IPS DF 19.7 (cell line): ENCODE results near the gene MGMT.

Experiments used
- DNase-seq: peaks from one replicate; pipeline ENCODE4 v3.0.0-alpha.2; 2013; ENCODE audit warnings: low read depth, low spot score

Gene MGMT

DNA sequence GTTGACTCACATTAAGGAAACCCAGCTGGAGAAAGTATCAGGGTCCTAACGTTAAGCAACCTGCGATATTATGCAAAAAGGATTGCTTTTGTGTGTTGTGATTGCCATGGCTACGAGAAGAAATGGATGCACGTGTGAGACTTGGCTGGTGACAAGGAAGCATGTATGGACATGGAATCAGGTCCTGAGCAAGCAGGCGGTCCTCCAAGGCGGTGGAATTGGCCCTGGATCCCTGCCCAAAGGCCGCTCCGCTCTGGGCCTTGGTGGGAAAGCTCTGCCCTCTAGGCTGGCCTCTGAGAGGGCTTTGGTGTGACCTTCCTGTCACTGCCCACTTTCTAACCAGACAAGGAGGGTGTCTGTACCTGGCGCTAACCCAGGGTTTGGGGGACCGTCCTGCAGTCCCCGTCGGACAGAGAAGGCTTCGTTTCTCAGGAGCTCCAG, 305.0 kb downstream of the MGMT start:
- DNase-seq = no peak

DNA sequence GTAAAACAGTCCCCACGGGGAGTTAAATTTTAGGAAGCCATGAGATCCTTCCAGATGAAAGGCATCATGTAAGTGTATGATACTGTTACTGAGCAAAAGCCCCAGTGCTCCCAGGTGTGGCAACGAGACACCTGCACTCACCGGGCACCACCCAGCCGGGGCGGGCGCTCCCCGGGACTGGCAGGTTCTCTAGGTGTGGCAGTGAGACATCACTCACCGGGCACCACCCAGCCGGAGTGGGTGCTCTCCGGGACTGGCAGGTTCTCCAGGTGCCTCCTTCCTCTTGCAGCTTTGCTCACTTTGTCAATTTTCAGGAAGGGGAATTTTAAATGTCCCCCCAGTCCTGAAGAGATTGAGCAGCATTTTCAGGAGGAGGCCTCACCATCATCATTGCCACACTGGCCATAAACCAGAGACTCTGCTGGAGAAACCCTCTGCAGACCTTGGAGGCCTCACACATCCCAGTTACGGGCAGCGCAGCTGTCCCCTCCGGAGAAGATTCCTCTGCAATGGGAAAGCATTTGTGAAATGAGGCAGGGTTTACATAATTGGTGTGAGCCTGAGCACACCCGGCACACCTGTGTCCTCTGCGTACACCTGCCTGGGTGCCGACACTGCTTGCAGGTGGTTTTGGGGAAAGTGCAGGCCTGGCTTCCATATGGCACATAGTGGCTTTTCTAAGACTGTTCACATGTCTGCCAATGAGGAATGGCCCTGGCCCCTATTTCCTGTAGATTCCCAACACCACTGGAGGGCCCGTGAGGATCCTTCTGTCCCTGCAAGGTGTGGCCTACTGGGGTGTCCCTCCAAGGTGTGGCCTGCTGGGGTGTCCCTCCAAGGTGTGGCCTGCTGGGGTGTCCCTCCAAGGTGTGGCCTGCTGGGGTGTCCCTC, 305.7 kb downstream of the MGMT start:
- DNase-seq = no peak

DNA sequence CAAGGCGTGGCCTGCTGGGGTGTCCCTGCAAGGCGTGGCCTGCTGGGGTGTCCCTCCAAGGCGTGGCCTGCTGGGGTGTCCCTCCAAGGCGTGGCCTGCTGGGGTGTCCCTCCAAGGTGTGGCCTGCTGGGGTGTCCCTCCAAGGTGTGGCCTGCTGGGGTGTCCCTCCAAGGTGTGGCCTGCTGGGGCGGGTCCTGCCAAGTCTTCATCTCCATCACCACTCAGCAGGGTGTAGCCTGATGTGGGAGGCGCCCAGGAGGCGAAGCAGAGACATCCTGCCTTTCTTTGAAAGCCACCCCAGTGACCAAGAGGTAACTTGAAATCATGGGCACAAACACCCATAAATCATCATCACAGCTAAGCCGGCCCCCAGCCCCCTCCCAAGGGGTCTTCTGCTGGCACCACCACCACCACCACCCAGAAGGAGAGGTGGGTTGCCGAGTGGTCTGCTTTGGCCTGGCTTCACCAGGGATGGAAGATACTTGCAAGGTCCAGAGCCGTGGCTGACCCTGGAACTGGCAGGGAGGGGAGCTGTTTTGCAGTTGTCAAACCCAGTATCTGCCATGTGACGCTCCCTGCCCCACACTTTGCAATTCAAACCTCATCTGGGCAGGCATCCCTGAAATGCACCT, 306.4 kb downstream of the MGMT start:
- no peak for DNase-seq

- no peak for DNase-seq
These were observed 307.2 kb downstream of the MGMT start for GRCh38 chr10:129774082-129774735.

DNA sequence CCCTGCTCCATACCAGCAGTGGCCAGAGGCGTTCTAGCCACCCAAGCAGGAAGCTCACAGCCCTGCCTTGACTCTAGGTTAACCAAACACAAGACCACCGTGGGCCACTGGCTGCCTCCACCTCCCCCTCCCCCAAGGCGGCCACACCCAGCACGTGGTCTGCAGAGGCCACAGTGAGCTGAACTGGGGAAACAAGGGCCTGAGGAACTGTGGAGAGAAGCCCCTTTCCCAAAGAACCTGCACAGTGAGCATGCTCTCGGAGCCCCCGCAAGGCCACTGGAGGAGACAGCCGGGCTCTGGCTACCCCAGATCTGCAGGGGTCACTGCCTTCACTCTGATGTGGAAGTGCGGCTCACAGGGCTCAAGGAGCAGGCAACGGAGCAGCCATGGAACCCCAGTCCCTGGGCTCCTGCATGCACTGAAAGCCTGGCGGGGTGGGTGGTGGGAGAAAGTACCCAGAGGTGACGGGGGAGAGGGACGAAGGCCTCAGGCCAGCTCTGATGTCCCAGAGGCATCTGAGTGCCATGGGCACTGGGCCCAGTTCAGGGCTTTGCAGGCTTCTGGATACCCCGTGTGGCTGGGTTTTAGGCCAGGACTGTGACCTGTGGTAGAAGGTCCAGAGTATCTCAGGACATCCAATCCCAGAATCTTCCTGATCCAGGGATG, 307.8 kb downstream of the MGMT start:
- no peak for DNase-seq

DNA sequence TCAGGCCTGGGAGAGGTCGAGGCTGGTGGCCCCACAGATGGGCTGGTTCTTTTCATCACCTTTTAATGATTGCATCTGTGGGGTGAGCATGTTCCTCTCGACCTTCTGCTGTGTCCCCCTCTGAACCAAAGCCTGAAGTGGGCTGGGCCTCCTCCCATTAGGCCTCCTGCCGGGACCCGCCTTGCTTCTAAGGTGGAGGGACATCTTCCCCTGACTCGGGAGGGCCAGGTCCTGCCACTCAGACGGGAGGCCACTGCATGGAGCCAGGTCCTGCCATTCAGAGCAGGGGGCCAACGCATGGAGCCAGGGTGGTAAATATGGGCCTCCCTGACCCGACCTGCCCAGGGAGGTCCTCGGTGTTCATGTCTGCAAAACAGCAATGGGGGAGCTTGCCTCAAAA, 308.6 kb downstream of the MGMT start:
- no peak for DNase-seq

DNA sequence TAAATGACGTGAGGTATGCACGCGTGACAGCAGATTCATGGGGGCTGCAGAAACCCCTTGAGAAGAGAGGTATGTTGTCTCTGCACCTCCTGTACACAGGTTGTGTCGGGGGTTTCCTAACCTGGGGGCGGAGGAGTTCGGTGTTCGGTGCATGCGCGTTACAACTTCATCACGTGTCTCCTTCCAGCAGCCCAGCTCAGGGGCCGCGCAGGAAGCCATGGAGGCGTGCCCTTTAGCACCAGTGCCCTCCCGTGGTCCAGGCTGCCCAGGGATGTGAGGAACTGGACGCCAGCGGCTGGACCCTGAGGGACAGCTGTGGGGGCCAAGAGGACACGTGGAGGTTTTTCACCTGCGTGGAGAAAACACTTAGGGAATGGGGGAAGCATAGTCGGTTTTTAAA, 310.6 kb downstream of the MGMT start:
- DNase-seq = no peak

DNA sequence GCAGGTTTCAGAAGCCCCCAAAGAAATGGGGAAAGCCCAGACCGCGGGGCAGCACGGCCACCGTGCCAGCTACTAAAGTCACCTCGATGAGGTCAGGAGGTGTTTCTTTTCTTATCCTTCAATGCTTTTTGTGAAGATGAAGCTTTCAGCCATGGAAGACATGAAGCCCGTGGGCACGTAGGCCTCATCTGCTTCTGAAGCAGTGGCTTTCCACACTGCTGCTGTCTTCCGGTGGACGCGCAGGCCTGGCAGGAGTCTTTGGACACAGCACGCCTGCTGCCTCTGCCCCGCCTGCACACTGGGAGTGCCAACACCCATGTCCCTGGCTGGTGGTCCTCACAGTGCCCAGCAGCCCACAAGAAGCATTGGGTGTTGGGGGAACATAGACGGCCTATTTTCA, 311.5 kb downstream of the MGMT start:
- no peak for DNase-seq

- DNase-seq = no peak
These were observed 312.4 kb downstream of the MGMT start for GRCh38 chr10:129779126-129780111.

DNA sequence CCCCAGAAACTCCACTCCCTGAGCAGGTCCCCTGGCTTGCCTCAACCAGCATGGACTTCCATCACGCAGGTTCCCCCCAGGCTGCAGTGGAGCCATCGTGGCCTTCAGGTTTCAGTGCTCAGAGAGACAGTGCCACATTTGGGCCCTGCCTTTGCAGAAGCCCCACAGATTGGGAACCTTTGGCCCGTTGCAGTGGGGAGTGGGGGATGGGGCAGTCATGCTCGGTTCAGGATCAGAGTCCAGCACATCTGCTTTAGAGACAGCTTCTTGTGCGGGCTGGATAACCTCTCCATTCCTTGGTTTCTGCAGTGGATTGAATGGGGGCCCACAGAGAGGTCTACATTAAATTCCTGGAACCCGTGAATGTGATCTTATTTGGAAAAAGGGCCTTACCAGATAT, 313.2 kb downstream of the MGMT start:
- DNase-seq = no peak

DNA sequence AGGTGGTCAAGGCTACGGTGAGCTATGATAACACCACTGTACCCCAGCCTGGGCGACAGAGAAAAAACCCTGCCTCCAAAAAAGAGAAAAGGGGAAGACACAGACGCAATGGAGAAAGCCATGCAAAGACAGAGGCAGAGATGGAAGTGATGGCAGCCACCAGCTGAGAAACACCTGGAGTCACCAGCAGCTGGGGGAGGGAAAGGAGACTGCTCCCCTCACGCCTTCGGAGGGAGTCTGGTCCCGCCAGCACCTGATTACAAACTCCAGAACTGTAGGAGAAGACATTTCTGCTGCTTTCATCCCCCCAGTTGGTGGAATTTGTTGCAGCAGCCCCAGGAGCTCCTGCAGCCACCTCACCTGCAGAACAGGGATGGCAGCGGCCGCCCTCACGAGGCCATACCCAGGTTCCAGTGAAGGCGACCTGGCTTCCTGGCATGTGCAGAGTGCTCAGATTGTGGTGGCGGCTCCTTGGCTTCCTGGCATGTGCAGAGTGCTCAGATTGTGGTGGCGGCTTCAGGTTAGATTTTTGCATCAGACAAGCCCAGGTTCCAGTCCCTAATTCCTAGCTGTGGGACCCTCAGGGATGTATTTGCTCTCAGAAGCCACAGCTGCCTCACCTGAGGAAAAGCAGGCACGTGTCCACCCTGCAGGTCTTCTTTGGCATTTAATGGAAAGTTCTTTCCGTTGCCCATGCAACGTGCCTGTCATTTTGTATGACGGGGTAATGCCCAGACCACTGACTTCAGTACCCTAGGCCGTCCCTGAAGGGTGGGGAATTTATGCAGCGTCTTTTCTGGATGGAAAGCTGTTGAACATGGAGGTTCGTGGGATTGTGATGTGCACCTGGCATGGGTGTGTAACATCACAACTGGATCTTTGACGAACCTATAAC, 314.1 kb downstream of the MGMT start:
- no peak for DNase-seq

GRCh38 chr10:129784291-129784690, 317.2 kb downstream of the MGMT start:
- no peak for DNase-seq

GRCh38 chr10:129784891-129785290, 317.9 kb downstream of the MGMT start:
- no peak for DNase-seq

DNA sequence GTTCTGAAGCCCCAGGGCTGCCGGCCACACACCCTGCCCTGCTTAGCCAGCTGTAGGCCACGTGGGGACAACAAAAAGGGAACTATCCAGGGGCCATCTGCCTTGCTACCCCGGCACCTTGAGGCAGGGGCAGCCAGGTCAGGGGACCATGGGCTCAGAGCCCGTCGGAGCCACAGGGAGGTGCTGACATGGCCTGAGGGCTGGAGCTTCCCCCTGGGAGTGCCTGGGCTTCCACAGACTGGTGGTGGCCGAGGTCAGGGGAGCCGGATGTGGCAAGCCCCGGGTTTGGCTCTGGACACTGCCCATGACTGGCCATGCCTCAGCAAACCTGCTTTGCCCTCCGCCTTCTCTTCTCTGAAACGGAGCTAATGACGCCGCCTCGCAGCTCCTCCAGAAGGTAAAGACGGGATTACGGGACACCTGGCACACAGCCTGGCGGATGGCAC, 318.5 kb downstream of the MGMT start:
- DNase-seq = no peak

- no peak for DNase-seq
These were observed 319.2 kb downstream of the MGMT start for GRCh38 chr10:129786216-129786615.

- no peak for DNase-seq
These were observed 320.5 kb downstream of the MGMT start for GRCh38 chr10:129787557-129787956.

DNA sequence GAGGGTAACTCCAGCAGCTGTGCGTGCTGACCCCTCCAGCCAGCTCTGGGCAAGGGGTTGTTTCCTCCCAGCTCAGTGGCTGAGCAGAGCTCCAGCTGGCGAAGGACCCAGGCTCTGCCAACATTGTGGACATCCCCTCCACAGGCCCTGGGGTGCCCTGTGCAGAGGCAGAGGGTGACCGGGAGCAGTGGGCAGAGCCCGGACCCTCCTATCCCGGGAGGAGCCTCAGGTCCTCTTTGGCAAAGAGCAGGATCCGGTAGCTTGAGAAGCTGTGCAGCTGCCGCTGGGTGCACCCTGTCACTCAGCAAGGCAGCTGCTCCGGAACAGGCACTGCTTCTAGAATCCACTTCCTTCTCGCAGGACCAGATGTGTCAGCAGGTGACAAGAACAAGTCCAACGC, 321.2 kb downstream of the MGMT start:
- DNase-seq = no peak

DNA sequence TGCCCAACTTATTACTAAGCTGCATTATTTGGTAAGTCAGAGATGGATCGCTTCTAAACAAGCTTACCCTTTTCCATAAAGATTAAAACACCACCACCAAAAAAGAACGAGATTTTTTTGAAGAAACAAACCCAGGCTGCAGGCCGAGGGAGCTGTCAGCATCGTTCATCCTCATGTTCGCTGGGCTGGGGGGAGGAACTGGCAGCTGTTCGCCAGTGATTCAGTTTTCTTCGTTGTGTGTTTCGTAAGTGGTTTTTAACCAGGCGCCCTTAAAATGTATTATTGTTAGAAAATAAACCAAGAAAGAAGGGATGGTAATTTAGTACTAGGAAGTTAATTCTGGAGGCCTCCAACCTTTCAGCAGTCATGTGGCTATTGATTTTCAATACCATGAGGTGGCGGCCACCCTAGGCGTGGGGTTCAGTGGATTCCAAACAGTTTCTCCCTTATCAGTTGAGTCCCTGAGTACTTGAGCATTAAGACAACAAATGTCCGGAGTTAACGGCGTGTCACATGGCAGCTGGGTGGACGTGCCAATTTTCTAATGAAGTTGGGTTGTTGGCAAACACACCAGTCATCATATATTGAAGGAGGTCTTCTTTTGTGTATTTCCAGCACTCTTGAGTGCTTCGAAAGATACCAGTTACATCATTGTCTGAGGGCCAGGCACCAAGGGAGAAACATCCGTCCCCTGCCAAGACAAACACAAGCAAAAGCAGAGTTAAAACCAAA, 323.8 kb downstream of the MGMT start:
- DNase-seq = no peak

DNA sequence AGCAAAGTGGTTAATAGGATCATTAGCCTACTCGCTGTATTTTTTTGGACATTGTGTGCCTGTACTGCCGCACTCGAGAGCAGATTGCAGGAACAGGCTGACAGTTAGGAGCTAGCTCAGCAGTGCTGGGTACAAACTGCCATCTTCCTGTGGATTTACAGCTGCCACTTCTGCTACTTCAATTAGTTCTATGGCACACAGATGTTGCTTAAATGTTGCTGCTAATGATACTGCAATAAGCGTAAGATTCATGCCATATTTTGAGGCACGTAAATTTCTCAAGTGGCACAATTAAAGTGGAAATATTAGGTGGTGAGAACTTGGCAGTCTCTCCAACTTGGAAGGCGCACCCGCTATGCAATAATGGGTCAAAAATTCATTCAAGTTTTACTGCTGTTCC, 325.1 kb downstream of the MGMT start:
- no peak for DNase-seq
